ENCODE measurements around the gene PDCD11. TPM values are rescaled to one million over a fixed set of nuclear protein-coding genes. Genes with fewer than 3 reads are reported as not detected.

PDCD11 gene
- total and polyA plus RNA-seq, 2 of the 8 experiments (the other 6 are each of a cell fraction or from before 2014, with no cell fraction given) = 18.1 to 79.1 TPM

- no peak within 1 kb of the TSS for H2AFZ ChIP-seq (ENCODE audit: low read length)
- POLR2A ChIA-PET (ENCODE audit: partially characterized antibody) = interaction anchor here (1.0 to 1.5 kb wide), 2 partner anchors 17 to 98 kb away, joined by 3 to 5 read pairs; partner anchors contain the start of genes ATP5MK and PDCD11
- H3K9ac ChIP-seq (replicated peaks in 1 of 4; ENCODE audit: extremely low read depth in 1 of 4, low read depth in 3 of 4, low read length in 3 of 4) = peak within 1 kb of the TSS in 1 of 4 experiments; percentile 9; a peak in 1 of 7 replicates
Observed at GRCh38 chr10:103493362-103493915, 97.0 kb downstream of the PDCD11 start, which contains the start of gene NEURL1. NEURL1 (plus strand) TSS chr10:103493705; CDS start chr10:103494388, 683 bp downstream.

More at GRCh38 chr10:103493362-103493915, 97.0 kb downstream of the PDCD11 start, which contains the start of gene NEURL1:
- H2BK5ac ChIP-seq (ENCODE audit: low read depth, low read length) = no peak within 1 kb of the TSS
- no peak within 1 kb of the TSS for H3K56ac ChIP-seq (replicated peaks; ENCODE audit: insufficient read length, low read depth, low read length)
- H2AK5ac ChIP-seq (ENCODE audit: low read depth, low read length) = no peak within 1 kb of the TSS
- H3K9me3 ChIP-seq (ENCODE audit: insufficient read depth in 2 of 2, low read depth in 1 of 2, low read length in 1 of 2) = no peaks in the 10 kb centered on the region
- H3K36me3 ChIP-seq (ENCODE audit: control insufficient read depth in 2 of 4, insufficient read depth in 4 of 4, low read length in 3 of 4) = no peaks in the 10 kb centered on the region
- H3K23ac ChIP-seq (ENCODE audit: insufficient read length) = no peak within 1 kb of the TSS
- no peak within 1 kb of the TSS for H3K14ac ChIP-seq (ENCODE audit: insufficient read length)
- no peak within 1 kb of the TSS; the same call in 1 of the 2 replicates for H3K18ac ChIP-seq (ENCODE audit: extremely low read depth, low read length)
- no peaks in the 10 kb centered on the region for H3K79me2 ChIP-seq (ENCODE audit: control insufficient read depth in 1 of 2, insufficient read depth in 2 of 2, low read length in 2 of 2)
- H3K4me2 ChIP-seq (ENCODE audit: insufficient read depth in 1 of 2, low read depth in 2 of 2, low read length in 2 of 2) = peak within 1 kb of the TSS; percentile 60 to 99
- H3K79me1 ChIP-seq (ENCODE audit: low read depth, low read length) = no peaks in the 10 kb centered on the region
- H2BK20ac ChIP-seq (ENCODE audit: low read length) = no peak within 1 kb of the TSS
- H4K91ac ChIP-seq (replicated peaks; ENCODE audit: insufficient read length, low read length) = no peak within 1 kb of the TSS
- H2BK120ac ChIP-seq (replicated peaks; ENCODE audit: low read depth, low read length) = no peak within 1 kb of the TSS
- H2BK15ac ChIP-seq (ENCODE audit: low read length) = no peak within 1 kb of the TSS
- TF ChIP-seq SIN3A (conservative IDR thresholded peaks at IDR 0.05 in 1 of 2, IDR thresholded peaks at IDR 0.05 in 1 of 2; ENCODE audit: low read depth in 1 of 2, low read length in 2 of 2) (peak; percentile 57 to 76; a peak in 1 of 4 replicates), CREB1 (IDR thresholded peaks at IDR 0.05) (0 out of 2 replicates have a peak, but pooled peaks have one; percentile 19), TBP (IDR thresholded peaks at IDR 0.05; ENCODE audit: low read depth, low read length) (peak; percentile 24; the same call in 1 of the 2 replicates), CHD1 (IDR thresholded peaks at IDR 0.05; ENCODE audit: low read depth, low read length) (no peak), HDAC2 (IDR thresholded peaks at IDR 0.05; ENCODE audit: borderline replicate concordance in 1 of 2, low read depth in 2 of 2, low read length in 2 of 2) (no peak), CTBP2 (IDR thresholded peaks at IDR 0.05; ENCODE audit: borderline replicate concordance, insufficient read depth, insufficient read length, low read length) (peak; percentile 7), EGR1 (IDR thresholded peaks at IDR 0.05; ENCODE audit: borderline replicate concordance, low read depth, low read length) (peak; percentile 93), NRF1 (IDR thresholded peaks at IDR 0.05; ENCODE audit: low read depth, low read length) (0 out of 2 replicates have a peak, but pooled peaks have one; percentile 10), RBBP5 (IDR thresholded peaks at IDR 0.05; ENCODE audit: borderline replicate concordance, low read depth, low read length) (no peak)
- H3K4me3 ChIP-seq (ENCODE audit: extremely low read depth in 1 of 4, insufficient read depth in 2 of 4, low read depth in 3 of 4, low read length in 4 of 4) = peak within 1 kb of the TSS; percentile 25 to 71 (median 45)
- WGBS, 2 experiments (ENCODE audit: extremely low coverage in 1 of 2, insufficient coverage in 1 of 2, insufficient read length in 1 of 2, insufficient replicate concordance in 2 of 2, low coverage in 1 of 2, low lambda C conversion rate in 2 of 2, missing lambda C conversion rate in 1 of 2) = 2% methylated on average over 36 of the region's 65 CpGs; no CpG with 5 or more reads in 1 of the 2 experiments
- no peak for FAIRE-seq
- H3K23me2 ChIP-seq (ENCODE audit: low read depth, low read length) = peaks cover 11% of the 10 kb centered on the region
- peaks cover 0 to 4% (median 3%) of the 10 kb centered on the region in 4 experiments; a peak in 5 of 7 replicates for H3K4me1 ChIP-seq (replicated peaks in 1 of 4; ENCODE audit: control insufficient read depth in 3 of 4, insufficient read depth in 4 of 4, low read length in 3 of 4)
- DNase-seq (ENCODE audit: low read depth in 1 of 2, low spot score in 2 of 2) = peak in 1 of 2 experiments; percentile 73
- H2BK12ac ChIP-seq (ENCODE audit: low read depth, low read length) = no peak within 1 kb of the TSS
- H4K8ac ChIP-seq (ENCODE audit: extremely low read depth, insufficient read depth, low read length) = no peak within 1 kb of the TSS
- H4K20me1 ChIP-seq (replicated peaks in 1 of 2; ENCODE audit: control insufficient read depth in 1 of 2, insufficient read depth in 2 of 2, low read length in 2 of 2) = no peaks in the 10 kb centered on the region
- H3K27ac ChIP-seq (ENCODE audit: low read depth, low read length) = no peak within 1 kb of the TSS
- no peak within 1 kb of the TSS for H3K4ac ChIP-seq (replicated peaks; ENCODE audit: insufficient read length, low read depth, low read length)
- H3K27me3 ChIP-seq (replicated peaks in 1 of 4; ENCODE audit: control insufficient read depth in 3 of 4, extremely low read depth in 1 of 4, insufficient read depth in 3 of 4, low read length in 3 of 4) = peaks cover 8 to 36% (median 28%) of the 10 kb centered on the region in 4 experiments
- no peak within 1 kb of the TSS for H4K5ac ChIP-seq (ENCODE audit: insufficient read length, low read depth, low read length)
- CTCF ChIA-PET (ENCODE audit: partially characterized antibody) = interaction anchor here (0.7 to 4.6 kb wide), 15 partner anchors 8 to 109 kb away, joined by 3 to 24 read pairs (median 4); no protein-coding TSS in a partner anchor
